H9 (cell line): ENCODE measurements around the gene FMNL3. TPM values are rescaled to one million over a fixed set of nuclear protein-coding genes. Genes with fewer than 3 reads are reported as not detected.

ENCODE experiments used
- DNase-seq: peaks from one replicate; pipeline ENCODE4 v3.0.0-alpha.2; 2017
- H2AFZ ChIP-seq: one replicate; pipeline ENCODE4 v1.6.1; 2013; ENCODE audit warnings: mild to moderate bottlenecking, low read length, control low read depth, moderate library complexity
- H2AK5ac ChIP-seq: 2 replicates; pipeline ENCODE4 v1.6.1; 2013; ENCODE audit warnings: low read length, control low read depth, mixed read lengths; ENCODE audit not compliant: insufficient read length
- H2BK120ac ChIP-seq: one replicate; pipeline ENCODE4 v1.6.1; 2013; ENCODE audit warnings: low read depth, mild to moderate bottlenecking, low read length, control low read depth, inconsistent platforms; ENCODE audit not compliant: poor library complexity, severe bottlenecking
- H2BK12ac ChIP-seq: 2 replicates; pipeline ENCODE4 v1.6.1; 2013; ENCODE audit warnings: low read length, control low read depth, mixed read lengths, low read depth; ENCODE audit not compliant: insufficient read length
- H2BK15ac ChIP-seq: 2 replicates; pipeline ENCODE4 v1.6.1; 2013; ENCODE audit warnings: low read depth, low read length, control low read depth
- H2BK20ac ChIP-seq: one replicate; pipeline ENCODE4 v1.6.1; 2013; ENCODE audit warnings: low read depth, mild to moderate bottlenecking, low read length, control low read depth, inconsistent platforms; ENCODE audit not compliant: poor library complexity, severe bottlenecking
- H2BK5ac ChIP-seq: 2 replicates; pipeline ENCODE4 v1.6.1; 2013; ENCODE audit warnings: low read length, control low read depth, mixed read lengths; ENCODE audit not compliant: insufficient read length
- H3K14ac ChIP-seq: 2 replicates; pipeline ENCODE4 v1.6.1; 2013; ENCODE audit warnings: low read length, control low read depth; ENCODE audit not compliant: insufficient read depth
- H3K18ac ChIP-seq: 2 replicates; pipeline ENCODE4 v1.6.1; 2013; ENCODE audit warnings: low read depth, mild to moderate bottlenecking, mixed read lengths, low read length, control low read depth; ENCODE audit not compliant: insufficient read length
- H3K23ac ChIP-seq: 2 replicates; pipeline ENCODE4 v1.6.1; 2013; ENCODE audit warnings: low read length, control low read depth, mixed read lengths, low read depth; ENCODE audit not compliant: insufficient read length
- H3K23me2 ChIP-seq: 2 replicates; pipeline ENCODE4 v1.6.1; 2013; ENCODE audit warnings: low read depth, mild to moderate bottlenecking, mixed read lengths, low read length, control low read depth; ENCODE audit not compliant: insufficient read length, poor library complexity, severe bottlenecking
- H3K27ac ChIP-seq: 2 replicates; pipeline ENCODE4 v1.5.1; 2013; ENCODE audit warnings: low read length, control low read depth, mixed read lengths, low read depth; ENCODE audit not compliant: insufficient read length
- H3K27me3 ChIP-seq: 2 replicates; pipeline ENCODE4 v1.6.1; 2013; ENCODE audit warnings: low read length, control low read depth, inconsistent platforms; ENCODE audit not compliant: insufficient read depth
- H3K4ac ChIP-seq: 2 replicates; pipeline ENCODE4 v1.6.1; 2013; ENCODE audit warnings: low read depth, mild to moderate bottlenecking, control low read depth, inconsistent platforms, low read length, moderate library complexity
- H3K4me1 ChIP-seq: 2 replicates; pipeline ENCODE4 v1.6.1; 2013; ENCODE audit warnings: low read length, control low read depth, inconsistent platforms; ENCODE audit not compliant: insufficient read depth
- H3K4me2 ChIP-seq: 2 replicates; pipeline ENCODE4 v1.6.1; 2013; ENCODE audit warnings: low read length, control low read depth, mixed read lengths; ENCODE audit not compliant: insufficient read length, insufficient read depth
- H3K56ac ChIP-seq: 2 replicates; pipeline ENCODE4 v1.6.1; 2013; ENCODE audit warnings: low read depth, mild to moderate bottlenecking, mixed read lengths, low read length, control low read depth; ENCODE audit not compliant: insufficient read length
- H3K79me1 ChIP-seq: 2 replicates; pipeline ENCODE4 v1.6.1; 2013; ENCODE audit warnings: low read depth, mild to moderate bottlenecking, moderate library complexity, low read length, control low read depth, inconsistent platforms; ENCODE audit not compliant: insufficient read depth, poor library complexity, severe bottlenecking
- H3K79me2 ChIP-seq: 2 replicates; pipeline ENCODE4 v1.6.1; 2013; ENCODE audit warnings: low read length, control low read depth, inconsistent platforms; ENCODE audit not compliant: insufficient read depth
- H3K9ac ChIP-seq: 2 replicates; pipeline ENCODE4 v1.6.1; 2013; ENCODE audit warnings: low read length, control low read depth, mixed read lengths; ENCODE audit not compliant: insufficient read length; ENCODE audit errors: extremely low read depth
- H3K9me3 ChIP-seq: one replicate; pipeline ENCODE4 v1.6.1; 2013; ENCODE audit warnings: low read depth, low read length, inconsistent platforms; ENCODE audit not compliant: control insufficient read depth
- H3T11ph ChIP-seq: one replicate; pipeline ENCODE4 v1.6.1; 2013; ENCODE audit warnings: mild to moderate bottlenecking, low read length, control low read depth, inconsistent platforms
- H4K20me1 ChIP-seq: one replicate; pipeline ENCODE4 v1.6.1; 2013; ENCODE audit not compliant: control insufficient read depth, insufficient read length, insufficient read depth
- H4K5ac ChIP-seq: 2 replicates; pipeline ENCODE4 v1.6.1; 2013; ENCODE audit warnings: low read depth, mild to moderate bottlenecking, mixed read lengths, low read length, control low read depth; ENCODE audit not compliant: insufficient read length
- H4K8ac ChIP-seq: replicated peaks from 2 replicates; pipeline ENCODE4 v1.6.1; 2013; ENCODE audit warnings: low read length, control low read depth, mixed read lengths, low read depth; ENCODE audit not compliant: insufficient read length
- H4K91ac ChIP-seq: 2 replicates; pipeline ENCODE4 v1.6.1; 2013; ENCODE audit warnings: low read depth, mild to moderate bottlenecking, moderate library complexity, mixed read lengths, low read length, control low read depth; ENCODE audit not compliant: insufficient read length
- H3K27ac Mint-ChIP-seq, 3 experiments: 2 replicates in 2 of 3; 3 replicates in 1 of 3; pipeline ENCODE4 v1.8.0; 2020 to 2021; ENCODE audit warnings: mixed read lengths in 3 of 3, mild to moderate bottlenecking in 1 of 3, moderate library complexity in 1 of 3
- H3K27me3 Mint-ChIP-seq: 2 replicates; pipeline ENCODE4 v1.8.0; 2021; ENCODE audit warnings: low read depth, mild to moderate bottlenecking, moderate library complexity, mixed read lengths
- H3K36me3 Mint-ChIP-seq, 3 experiments: 2 replicates in 2 of 3; 3 replicates in 1 of 3; pipeline ENCODE4 v1.8.0; 2020 to 2021; ENCODE audit warnings: low read depth in 3 of 3, mixed read lengths in 3 of 3; ENCODE audit not compliant: insufficient read depth in 1 of 3
- H3K4me1 Mint-ChIP-seq, 2 experiments: 2 replicates each; pipeline ENCODE4 v1.8.0; 2020; ENCODE audit warnings: mixed read lengths in 2 of 2
- H3K4me3 Mint-ChIP-seq, 2 experiments: 2 replicates in 1 of 2; 3 replicates in 1 of 2; pipeline ENCODE4 v1.8.0; 2020 to 2021; ENCODE audit warnings: mild to moderate bottlenecking in 2 of 2, mixed read lengths in 2 of 2, moderate library complexity in 1 of 2
- H3K9me3 Mint-ChIP-seq, 2 experiments: 2 replicates in 1 of 2; 3 replicates in 1 of 2; pipeline ENCODE4 v1.8.0; 2020; ENCODE audit warnings: mild to moderate bottlenecking in 2 of 2, mixed read lengths in 2 of 2, moderate library complexity in 1 of 2
- CTCF ChIP-seq: fragments of 200-600 bp; sonication (generic); conservative IDR thresholded peaks from 3 replicates; pipeline ENCODE4 v1.8.0; 2021; ENCODE audit warnings: antibody characterized with exemption, mild to moderate bottlenecking
- WGBS: extraction: QIAGEN DNeasy Blood & Tissue Kit; methylation state at CpG from one replicate; pipeline ENCODE4 v1.1.7; 2013; ENCODE audit warnings: missing lambda C conversion rate, low lambda C conversion rate, mixed read lengths; ENCODE audit not compliant: insufficient read length; ENCODE audit errors: extremely low coverage; 5-methylcytosine and 5-hydroxymethylcytosine counted together
- total RNA-seq: library from RNA; stranded (reverse); gene quantifications from 2 replicates; pipeline ENCODE4 v1.2.1, GENCODE V29; 2021

FMNL3 gene
- total RNA-seq, 1 experiment from 2014 or later: 22.8 TPM

DNA sequence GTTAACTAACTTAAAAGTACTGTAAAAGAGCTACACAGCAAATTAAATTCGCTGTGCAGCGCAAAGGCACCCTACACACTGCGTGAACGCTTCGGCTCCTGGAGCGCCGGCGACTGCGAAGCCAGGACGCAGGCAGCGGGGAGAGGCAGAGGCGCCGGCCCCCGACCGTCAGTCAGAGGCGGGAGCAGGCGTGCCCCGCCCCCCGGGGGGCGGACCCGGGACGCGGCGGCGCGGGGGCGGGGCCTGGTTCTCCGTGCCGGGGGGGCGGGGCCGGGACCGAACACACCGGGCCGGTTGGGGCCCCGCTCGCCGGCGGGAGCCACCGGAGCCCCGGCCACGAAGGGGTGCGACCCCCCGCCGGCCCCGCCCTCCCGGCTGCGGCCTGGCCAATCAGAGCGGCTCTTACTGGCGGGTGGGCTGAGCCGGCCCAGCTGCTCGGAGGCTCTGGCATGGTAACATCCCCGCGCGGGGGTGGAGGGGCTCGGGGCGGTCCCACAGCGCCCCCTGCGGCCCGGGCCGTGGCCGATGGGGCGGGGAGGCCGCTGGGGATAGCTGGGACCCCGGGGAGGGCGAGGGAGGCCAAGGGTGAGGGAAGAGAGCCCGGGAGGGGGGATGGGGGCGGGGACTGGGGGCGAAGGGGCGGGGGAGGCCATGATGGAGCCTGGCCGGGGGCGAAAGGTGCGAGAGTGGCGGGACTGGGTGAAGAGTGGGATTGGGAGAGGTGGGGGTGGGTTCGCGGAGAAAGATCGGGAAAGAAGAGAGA, 83.9 kb downstream of the FMNL3 start, which contains the start of gene PRPF40B:
Gene PRPF40B (plus strand): TSS at position 420 of the 763 bp plus-strand sequence. CDS start 30 bp downstream, at position 450.
- DNase-seq: peak; percentile 97
- Histone ChIP-seq H3K23ac (no peak within 1 kb of the TSS), H2BK20ac (no peak within 1 kb of the TSS), H2BK15ac (no peak within 1 kb of the TSS), H3K9me3 (no peaks in the 10 kb centered on the region), H4K20me1 (no peaks in the 10 kb centered on the region), H3K79me2 (no peaks in the 10 kb centered on the region), H2BK120ac (no peak within 1 kb of the TSS), H3K9ac (peak within 1 kb of the TSS; percentile 20), H3T11ph (no peak within 1 kb of the TSS), H3K4me2 (peak within 1 kb of the TSS; percentile 73), H2BK12ac (no peak within 1 kb of the TSS), H4K8ac (no peak within 1 kb of the TSS), H3K23me2 (peaks cover 6% of the 10 kb centered on the region), H3K27ac (no peak within 1 kb of the TSS), H3K4ac (no peak within 1 kb of the TSS), H4K91ac (no peak within 1 kb of the TSS), H2AFZ (no peak within 1 kb of the TSS), H4K5ac (no peak within 1 kb of the TSS), H3K56ac (no peak within 1 kb of the TSS), H3K18ac (peak within 1 kb of the TSS; percentile 54), H3K27me3 (no peaks in the 10 kb centered on the region), H3K4me1 (peaks cover 2% of the 10 kb centered on the region; the same call in 1 of the 2 replicates), H3K79me1 (no peaks in the 10 kb centered on the region), H2BK5ac (no peak within 1 kb of the TSS), H3K14ac (no peak within 1 kb of the TSS; the same call in 1 of the 2 replicates), H2AK5ac (no peak within 1 kb of the TSS)
- Mint-ChIP-seq H3K27ac (peak within 1 kb of the TSS; percentile 59 to 93 (median 93); a peak in 6 of 7 replicates), H3K27me3 (peaks cover 3% of the 10 kb centered on the region), H3K4me3 (peak within 1 kb of the TSS; percentile 84 to 88), H3K4me1 (peaks cover 31 to 36% of the 10 kb centered on the region in 2 experiments), H3K9me3 (no peaks in the 10 kb centered on the region), H3K36me3 (no peaks in the 10 kb centered on the region)
- WGBS: no CpG with 5 or more reads among the region's 76 CpGs
- peak; percentile 71 for TF ChIP-seq CTCF
